Measurements from ENCODE around the gene AQP2.
A peak's percentile ranks its signal among the peaks of the same experiment; 100 is the strongest.

Gene AQP2

GRCh38 chr12:49957570-49957967 is 7.0 kb downstream of the AQP2 start:
- no peak for DNase-seq

- no peak for DNase-seq
Observed at GRCh38 chr12:49959685-49960473, 9.3 kb downstream of the AQP2 start.

- DNase-seq: no peak
Observed at GRCh38 chr12:49960474-49961110, 10.1 kb downstream of the AQP2 start.

- DNase-seq: no peak
Observed at GRCh38 chr12:49961111-49961922, 10.8 kb downstream of the AQP2 start, which contains the start of gene AQP5. AQP5 (plus strand) TSS chr12:49961872; CDS start chr12:49962018, 146 bp downstream.

GRCh38 chr12:49961993-49962764 is 11.6 kb downstream of the AQP2 start:
- DNase-seq: no peak

GRCh38 chr12:49962861-49963765 is 12.6 kb downstream of the AQP2 start:
- no peak for DNase-seq

GRCh38 chr12:49963976-49964815 is 13.7 kb downstream of the AQP2 start:
- no peak for DNase-seq

GRCh38 chr12:49964849-49965624 is 14.5 kb downstream of the AQP2 start:
- DNase-seq: no peak

- DNase-seq: no peak
Observed at GRCh38 chr12:49965836-49966235, 15.3 kb downstream of the AQP2 start.

GRCh38 chr12:49966511-49967041 is 16.0 kb downstream of the AQP2 start:
- DNase-seq: no peak

GRCh38 chr12:49967042-49967776 is 16.7 kb downstream of the AQP2 start:
- DNase-seq: peak; percentile 81

GRCh38 chr12:49967777-49968250 is 17.3 kb downstream of the AQP2 start:
- DNase-seq: no peak

- no peak for DNase-seq
Observed at GRCh38 chr12:49968471-49968870, 17.9 kb downstream of the AQP2 start.

GRCh38 chr12:49969027-49969426 is 18.5 kb downstream of the AQP2 start:
- no peak for DNase-seq

- DNase-seq: no peak
Observed at GRCh38 chr12:49969651-49970429, 19.3 kb downstream of the AQP2 start.

GRCh38 chr12:49970658-49971057 is 20.1 kb downstream of the AQP2 start:
- no peak for DNase-seq

- DNase-seq: no peak
Observed at GRCh38 chr12:49971141-49971540, 20.6 kb downstream of the AQP2 start.

GRCh38 chr12:49972129-49972528 is 21.6 kb downstream of the AQP2 start:
- no peak for DNase-seq
